Neuron (in vitro differentiated cells): ENCODE results near the gene SOX12.
"Not testable (repeated sequence)": the region's sequence is repeated elsewhere in the genome, so short reads cannot be mapped to it uniquely, and the experiment has no call there.

Source experiments
- H2AFZ ChIP-seq: one replicate; pipeline ENCODE4 v1.6.1; 2013; ENCODE audit warnings: low read depth, mild to moderate bottlenecking, inconsistent platforms, low read length, moderate library complexity
- H3K27me3 ChIP-seq: one replicate; pipeline ENCODE4 v1.6.1; 2013; ENCODE audit warnings: low read length; ENCODE audit not compliant: insufficient read depth
- H3K36me3 ChIP-seq: one replicate; pipeline ENCODE4 v1.6.1; 2013; ENCODE audit warnings: low read length; ENCODE audit not compliant: insufficient read depth
- H3K4me1 ChIP-seq: one replicate; pipeline ENCODE4 v1.6.1; 2013; ENCODE audit warnings: low read length; ENCODE audit not compliant: insufficient read depth
- H3K4me3 ChIP-seq: 2 replicates; pipeline ENCODE4 v1.5.1; 2013; ENCODE audit warnings: mild to moderate bottlenecking, low read length, moderate library complexity
- H3K9me3 ChIP-seq: one replicate; pipeline ENCODE4 v1.6.1; 2013; ENCODE audit warnings: low read length

Gene SOX12

GRCh38 chr20:347640-348484 lies 22.5 kb downstream of the SOX12 start:
- Histone ChIP-seq H3K9me3 (no peaks in the 10 kb centered on the region), H2AFZ (peak overlapping the region; percentile 47), H3K27me3 (no peaks in the 10 kb centered on the region), H3K4me3 (peak overlapping the region; percentile 81), H3K4me1 (peaks cover 11% of the 10 kb centered on the region), H3K36me3 (peaks cover 14% of the 10 kb centered on the region)

- no peaks in the 10 kb centered on the region for H3K27me3 ChIP-seq
- H2AFZ ChIP-seq = no peak overlapping the region
- H3K36me3 ChIP-seq = peaks cover 14% of the 10 kb centered on the region
- no peaks in the 10 kb centered on the region for H3K9me3 ChIP-seq
- H3K4me3 ChIP-seq = no peak overlapping the region
- H3K4me1 ChIP-seq = peaks cover 11% of the 10 kb centered on the region
These were observed 23.9 kb downstream of the SOX12 start for GRCh38 chr20:348972-349841.

- Histone ChIP-seq H3K9me3 (no peaks in the 10 kb centered on the region), H3K4me1 (peaks cover 6% of the 10 kb centered on the region), H3K27me3 (no peaks in the 10 kb centered on the region), H3K36me3 (peaks cover 14% of the 10 kb centered on the region), H3K4me3 (no peak overlapping the region), H2AFZ (no peak overlapping the region)
These were observed 27.8 kb downstream of the SOX12 start for GRCh38 chr20:353166-353565.

GRCh38 chr20:354298-354977 lies 29.1 kb downstream of the SOX12 start:
- Histone ChIP-seq H3K9me3 (no peaks in the 10 kb centered on the region), H3K4me3 (no peak overlapping the region), H3K36me3 (peaks cover 9% of the 10 kb centered on the region), H3K27me3 (no peaks in the 10 kb centered on the region), H3K4me1 (no peaks in the 10 kb centered on the region), H2AFZ (no peak overlapping the region)

GRCh38 chr20:356154-356553 lies 30.8 kb downstream of the SOX12 start:
- not testable (repeated sequence) for H3K4me3 ChIP-seq, H2AFZ ChIP-seq, H3K36me3 ChIP-seq, H3K4me1 ChIP-seq, H3K9me3 ChIP-seq, H3K27me3 ChIP-seq

- Histone ChIP-seq H3K4me3 (no peak overlapping the region), H3K4me1 (peaks cover 11% of the 10 kb centered on the region), H3K9me3 (no peaks in the 10 kb centered on the region), H3K36me3 (peaks cover 7% of the 10 kb centered on the region), H3K27me3 (no peaks in the 10 kb centered on the region), H2AFZ (no peak overlapping the region)
These were observed 31.4 kb downstream of the SOX12 start for GRCh38 chr20:356745-357144.

- Histone ChIP-seq H3K4me3 (no peak overlapping the region), H3K27me3 (no peaks in the 10 kb centered on the region), H3K4me1 (peaks cover 11% of the 10 kb centered on the region), H3K9me3 (no peaks in the 10 kb centered on the region), H2AFZ (no peak overlapping the region), H3K36me3 (no peaks in the 10 kb centered on the region)
These were observed 33.7 kb downstream of the SOX12 start for GRCh38 chr20:358891-359555.

GRCh38 chr20:361561-361960 lies 36.2 kb downstream of the SOX12 start:
- Histone ChIP-seq H3K27me3 (no peaks in the 10 kb centered on the region), H3K4me1 (peaks cover 11% of the 10 kb centered on the region), H3K36me3 (no peaks in the 10 kb centered on the region), H3K9me3 (no peaks in the 10 kb centered on the region), H3K4me3 (no peak overlapping the region), H2AFZ (no peak overlapping the region)

- Histone ChIP-seq H2AFZ (no peak overlapping the region), H3K4me3 (no peak overlapping the region)
These were observed 37.2 kb downstream of the SOX12 start for GRCh38 chr20:362271-363254.

GRCh38 chr20:363319-364078 lies 38.1 kb downstream of the SOX12 start:
- H3K4me3 ChIP-seq = no peak overlapping the region
- no peak overlapping the region for H2AFZ ChIP-seq
- H3K27me3 ChIP-seq = peaks cover under 1% of the 10 kb centered on the region
- H3K4me1 ChIP-seq = peaks cover 11% of the 10 kb centered on the region
- H3K9me3 ChIP-seq = no peaks in the 10 kb centered on the region
- H3K36me3 ChIP-seq = no peaks in the 10 kb centered on the region

More at GRCh38 chr20:362271-363254, 37.2 kb downstream of the SOX12 start:
- Histone ChIP-seq H3K9me3 (no peaks in the 10 kb centered on the region), H3K27me3 (no peaks in the 10 kb centered on the region), H3K36me3 (no peaks in the 10 kb centered on the region), H3K4me1 (peaks cover 11% of the 10 kb centered on the region)
